Activated CD4-positive, alpha-beta T cell treated with anti-CD3 and anti-CD28 coated beads, Interleukin-2, amount 10 ng/mL, durations not matched to agents 7 days and 5 days (primary cell): ENCODE data around the gene CHRM1. TPM values are rescaled to one million over a fixed set of nuclear protein-coding genes. Genes with fewer than 3 reads are reported as not detected.
"Not testable (repeated sequence)": the region's sequence is repeated elsewhere in the genome, so short reads cannot be mapped to it uniquely, and the experiment has no call there.

Source experiments
- CTCF ChIA-PET: fragments of 350-600 bp; sonication (Branson Sonifier 250); formaldehyde crosslinking; loops from one replicate; lab custom pipeline; 2021; ENCODE audit warnings: antibody characterized with exemption; lab: Charles Lee
- POLR2A ChIA-PET: fragments of 350-600 bp; sonication (Branson Sonifier 250); formaldehyde crosslinking; loops from one replicate; lab custom pipeline; 2021; ENCODE audit warnings: antibody characterized with exemption; lab: Charles Lee
- DNase-seq: peaks from one replicate; pipeline ENCODE4 v3.0.0-alpha.2; 2020
- H3K27ac Mint-ChIP-seq: one replicate; pipeline ENCODE4 v1.8.0; 2021; ENCODE audit warnings: mild to moderate bottlenecking, moderate library complexity, mixed read lengths
- H3K27me3 Mint-ChIP-seq: one replicate; pipeline ENCODE4 v1.8.0; 2021; ENCODE audit warnings: mixed read lengths
- H3K36me3 Mint-ChIP-seq: one replicate; pipeline ENCODE4 v1.8.0; 2021; ENCODE audit warnings: low read depth, mixed read lengths
- H3K4me1 Mint-ChIP-seq: one replicate; pipeline ENCODE4 v1.8.0; 2021; ENCODE audit warnings: mixed read lengths
- H3K4me3 Mint-ChIP-seq: one replicate; pipeline ENCODE4 v1.8.0; 2021; ENCODE audit warnings: mild to moderate bottlenecking, moderate library complexity, mixed read lengths
- H3K9me3 Mint-ChIP-seq: one replicate; pipeline ENCODE4 v1.8.0; 2021; ENCODE audit warnings: mixed read lengths
- total RNA-seq, 2 experiments: library from RNA; stranded (reverse); gene quantifications; one replicate each; pipeline ENCODE4 v1.2.3, GENCODE V29; 2021

Gene CHRM1
- total RNA-seq: not detected

DNA sequence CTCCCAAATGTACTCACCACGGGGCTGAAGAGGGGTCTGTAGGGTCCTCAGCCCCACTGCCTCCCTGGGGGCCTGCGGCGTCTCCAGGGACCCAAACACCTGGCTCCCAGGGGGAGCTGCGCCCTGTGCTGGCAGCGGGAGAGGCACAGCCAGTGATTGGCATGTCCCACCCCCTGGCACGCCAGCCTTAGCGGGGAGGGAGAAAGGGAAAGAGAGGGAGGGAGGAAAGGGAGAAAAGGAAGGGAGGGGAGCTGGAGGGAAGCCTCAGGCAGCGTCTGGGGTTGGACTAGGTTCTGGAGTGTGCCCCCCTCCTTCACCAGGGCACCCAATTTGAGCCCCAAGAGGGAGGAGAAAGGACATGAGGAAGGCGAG, at the start of gene CHRM1:
CHRM1 (minus strand) TSS at position 163 of the 372 bp plus-strand sequence. CDS start 10,263 bp downstream, outside the sequence.
- peaks cover 56% of the 10 kb centered on the region for H3K27me3 Mint-ChIP-seq
- DNase-seq: no peak
- H3K27ac Mint-ChIP-seq: no peak within 1 kb of the TSS
- CTCF ChIA-PET: interaction anchor here (3.7 kb wide), 1 partner anchor 15 kb away, joined by 17 read pairs; no protein-coding TSS in a partner anchor
- H3K36me3 Mint-ChIP-seq: no peaks in the 10 kb centered on the region
- POLR2A ChIA-PET: no interaction called here
- peaks cover 17% of the 10 kb centered on the region for H3K4me1 Mint-ChIP-seq
- H3K4me3 Mint-ChIP-seq: no peak within 1 kb of the TSS
- no peaks in the 10 kb centered on the region for H3K9me3 Mint-ChIP-seq

DNA sequence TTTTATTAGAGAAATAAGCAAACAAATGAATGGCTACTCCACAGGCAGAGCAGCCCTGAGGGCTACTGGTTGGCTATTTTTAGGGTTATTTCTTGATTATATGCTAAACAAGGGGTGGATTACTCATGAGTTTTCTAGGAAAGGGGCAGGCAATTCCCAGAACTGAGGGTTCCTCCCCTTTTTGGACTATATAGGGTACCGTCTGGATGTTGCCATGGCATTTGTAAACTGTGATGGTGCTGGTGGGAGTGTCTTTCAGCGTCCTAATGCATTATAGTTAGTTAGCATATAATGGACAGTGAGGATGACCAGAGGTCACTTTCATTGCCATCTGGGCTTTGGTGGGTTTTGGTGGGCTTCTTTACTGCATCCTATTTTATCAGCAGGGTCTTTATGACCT, 44.4 kb upstream of the CHRM1 start:
- H3K4me1 Mint-ChIP-seq: no peaks in the 10 kb centered on the region
- H3K27me3 Mint-ChIP-seq: peaks cover 29% of the 10 kb centered on the region
- no peak overlapping the region for H3K27ac Mint-ChIP-seq
- H3K4me3 Mint-ChIP-seq: no peak overlapping the region
- POLR2A ChIA-PET: no interaction called here
- H3K36me3 Mint-ChIP-seq: no peaks in the 10 kb centered on the region
- no peaks in the 10 kb centered on the region for H3K9me3 Mint-ChIP-seq
- no peak for DNase-seq
- CTCF ChIA-PET: no interaction called here

GRCh38 chr11:62962391-62962790, 41.2 kb upstream of the CHRM1 start:
- no peaks in the 10 kb centered on the region for H3K36me3 Mint-ChIP-seq
- H3K27me3 Mint-ChIP-seq: peaks cover 21% of the 10 kb centered on the region
- H3K9me3 Mint-ChIP-seq: no peaks in the 10 kb centered on the region
- no peak for DNase-seq
- ChIA-PET POLR2A (no interaction called here), CTCF (interaction anchor here (1.1 kb wide), 1 partner anchor 9 kb away, joined by 4 read pairs; no protein-coding TSS in a partner anchor)
- no peak overlapping the region for H3K4me3 Mint-ChIP-seq
- no peak overlapping the region for H3K27ac Mint-ChIP-seq
- no peaks in the 10 kb centered on the region for H3K4me1 Mint-ChIP-seq

GRCh38 chr11:62961017-62961570, 39.9 kb upstream of the CHRM1 start:
- H3K27me3 Mint-ChIP-seq: peaks cover 11% of the 10 kb centered on the region
- no peaks in the 10 kb centered on the region for H3K9me3 Mint-ChIP-seq
- H3K36me3 Mint-ChIP-seq: no peaks in the 10 kb centered on the region
- H3K4me3 Mint-ChIP-seq: no peak overlapping the region
- H3K4me1 Mint-ChIP-seq: no peaks in the 10 kb centered on the region
- no peak overlapping the region for H3K27ac Mint-ChIP-seq
- POLR2A ChIA-PET: no interaction called here
- CTCF ChIA-PET: no interaction called here
- no peak for DNase-seq

GRCh38 chr11:62959422-62959980, 38.3 kb upstream of the CHRM1 start:
- Mint-ChIP-seq H3K4me1 (no peaks in the 10 kb centered on the region), H3K27ac (no peak overlapping the region), H3K9me3 (no peaks in the 10 kb centered on the region), H3K36me3 (no peaks in the 10 kb centered on the region), H3K4me3 (no peak overlapping the region), H3K27me3 (peaks cover 2% of the 10 kb centered on the region)
- POLR2A ChIA-PET: no interaction called here
- DNase-seq: no peak
- CTCF ChIA-PET: no interaction called here

GRCh38 chr11:62958547-62959421, 37.6 kb upstream of the CHRM1 start:
- ChIA-PET POLR2A (no interaction called here), CTCF (no interaction called here)
- no peak for DNase-seq
- Mint-ChIP-seq H3K36me3 (no peaks in the 10 kb centered on the region), H3K4me1 (no peaks in the 10 kb centered on the region), H3K4me3 (no peak overlapping the region), H3K27me3 (peaks cover 7% of the 10 kb centered on the region), H3K9me3 (no peaks in the 10 kb centered on the region), H3K27ac (no peak overlapping the region)

DNA sequence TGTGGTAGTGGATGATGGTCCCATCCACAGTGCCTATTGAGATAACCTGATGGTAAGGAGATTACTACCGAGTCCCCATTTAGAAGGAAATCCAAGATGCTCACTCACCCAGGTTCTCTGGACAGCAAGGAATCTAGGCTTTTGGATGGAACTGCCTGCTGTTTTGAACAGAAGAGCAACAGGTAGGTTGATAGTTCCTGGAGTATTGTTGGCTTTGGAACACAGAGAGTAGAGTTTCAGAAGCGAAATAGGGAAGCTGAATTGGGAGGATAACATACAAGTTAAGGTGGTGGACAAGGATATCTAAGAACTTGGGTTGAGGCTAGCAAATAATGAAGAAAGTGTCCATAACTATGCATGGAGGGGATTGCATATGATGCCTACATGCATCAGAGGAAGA, 36.0 kb upstream of the CHRM1 start:
- Mint-ChIP-seq H3K27me3 (peaks cover 5% of the 10 kb centered on the region), H3K27ac (no peak overlapping the region), H3K4me3 (no peak overlapping the region), H3K9me3 (no peaks in the 10 kb centered on the region), H3K36me3 (no peaks in the 10 kb centered on the region), H3K4me1 (no peaks in the 10 kb centered on the region)
- POLR2A ChIA-PET: no interaction called here
- no peak for DNase-seq
- CTCF ChIA-PET: no interaction called here

- ChIA-PET POLR2A (no interaction called here), CTCF (no interaction called here)
- Mint-ChIP-seq H3K9me3 (no peaks in the 10 kb centered on the region), H3K27ac (no peak overlapping the region), H3K36me3 (no peaks in the 10 kb centered on the region), H3K4me3 (no peak overlapping the region), H3K4me1 (no peaks in the 10 kb centered on the region), H3K27me3 (peaks cover 8% of the 10 kb centered on the region)
- DNase-seq: no peak
These were observed 33.3 kb upstream of the CHRM1 start for GRCh38 chr11:62954478-62954877.

GRCh38 chr11:62953811-62954210, 32.6 kb upstream of the CHRM1 start:
- no peak overlapping the region for H3K4me3 Mint-ChIP-seq
- no peak overlapping the region for H3K27ac Mint-ChIP-seq
- POLR2A ChIA-PET: no interaction called here
- H3K27me3 Mint-ChIP-seq: peaks cover 8% of the 10 kb centered on the region
- no peak for DNase-seq
- H3K36me3 Mint-ChIP-seq: no peaks in the 10 kb centered on the region
- no peaks in the 10 kb centered on the region for H3K4me1 Mint-ChIP-seq
- CTCF ChIA-PET: no interaction called here
- no peaks in the 10 kb centered on the region for H3K9me3 Mint-ChIP-seq

GRCh38 chr11:62948765-62949320, 27.7 kb upstream of the CHRM1 start:
- ChIA-PET CTCF (interaction anchor here (0.6 to 1.2 kb wide), 2 partner anchors 52 to 79 kb away, joined by 3 read pairs; no protein-coding TSS in a partner anchor), POLR2A (no interaction called here)
- Mint-ChIP-seq H3K4me3 (no peak overlapping the region), H3K9me3 (no peaks in the 10 kb centered on the region), H3K4me1 (no peaks in the 10 kb centered on the region), H3K27me3 (peaks cover 20% of the 10 kb centered on the region), H3K27ac (no peak overlapping the region), H3K36me3 (no peaks in the 10 kb centered on the region)
- no peak for DNase-seq

GRCh38 chr11:62945538-62945937, 24.4 kb upstream of the CHRM1 start:
- H3K4me1 Mint-ChIP-seq, DNase-seq, H3K9me3 Mint-ChIP-seq, POLR2A ChIA-PET, H3K36me3 Mint-ChIP-seq, H3K4me3 Mint-ChIP-seq, H3K27ac Mint-ChIP-seq: not testable (repeated sequence)
- CTCF ChIA-PET: interaction anchor here (0.7 kb wide), 1 partner anchor 282 kb away, joined by 3 read pairs; no protein-coding TSS in a partner anchor
- H3K27me3 Mint-ChIP-seq: peaks cover 24% of the 10 kb centered on the region

GRCh38 chr11:62937528-62937927, 16.4 kb upstream of the CHRM1 start:
- CTCF ChIA-PET, H3K27ac Mint-ChIP-seq, H3K36me3 Mint-ChIP-seq, H3K27me3 Mint-ChIP-seq, H3K4me1 Mint-ChIP-seq, H3K9me3 Mint-ChIP-seq, H3K4me3 Mint-ChIP-seq, DNase-seq, POLR2A ChIA-PET: not testable (repeated sequence)

GRCh38 chr11:62934496-62934785, 13.3 kb upstream of the CHRM1 start:
- Mint-ChIP-seq H3K4me3 (no peak overlapping the region), H3K4me1 (no peaks in the 10 kb centered on the region), H3K27me3 (peaks cover 12% of the 10 kb centered on the region), H3K27ac (no peak overlapping the region), H3K36me3 (no peaks in the 10 kb centered on the region), H3K9me3 (no peaks in the 10 kb centered on the region)
- CTCF ChIA-PET: no interaction called here
- POLR2A ChIA-PET: no interaction called here
- no peak for DNase-seq
